ENCODE data around the gene DACT2. TPM values are rescaled to one million over a fixed set of nuclear protein-coding genes. Genes with fewer than 3 reads are reported as not detected.

The DACT2 gene
- total RNA-seq, 2 donors from 2014 or later: 16.6 to 39.9 TPM

DNA sequence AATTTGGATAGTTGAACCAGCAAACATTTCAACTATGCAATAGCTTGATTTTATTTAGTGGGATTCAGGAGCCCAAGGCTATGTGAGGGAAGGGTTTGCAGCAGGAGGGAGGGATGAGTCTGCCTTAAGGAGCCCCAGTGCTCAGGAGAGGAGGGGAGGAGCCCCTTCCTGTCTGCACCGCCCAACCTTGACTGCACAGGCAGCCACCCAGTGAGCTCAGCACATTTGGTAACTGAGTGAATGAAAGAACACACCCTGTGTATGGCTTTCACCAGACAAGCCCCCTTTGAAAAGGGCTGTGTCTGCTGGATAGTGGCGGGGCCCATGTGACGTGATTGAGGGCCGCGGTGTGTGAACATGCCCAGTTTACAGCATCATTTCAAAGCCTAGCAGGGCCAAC, 17.0 kb downstream of the DACT2 start:
- WGBS, 2 experiments (ENCODE audit: insufficient coverage in 1 of 2, insufficient read length in 1 of 2): 61 to 77% methylated on average over 3 to 5 of the region's 5 CpGs
- peak; percentile 73 for DNase-seq

GRCh38 chr6:168301648-168302398, 17.8 kb downstream of the DACT2 start:
- Mint-ChIP-seq H3K27me3 (ENCODE audit: insufficient read depth) (peaks cover 32% of the 10 kb centered on the region), H3K4me3 (peak overlapping the region; percentile 49), H3K27ac (peak overlapping the region; percentile 85), H3K36me3 (ENCODE audit: low read depth) (peaks cover 3% of the 10 kb centered on the region), H3K9me3 (no peaks in the 10 kb centered on the region), H3K4me1 (peaks cover 54% of the 10 kb centered on the region)
- H3K4me3 ChIP-seq (ENCODE audit: low read length): peak overlapping the region; percentile 66
- WGBS, 2 experiments (ENCODE audit: insufficient coverage in 1 of 2, insufficient read length in 1 of 2): 10 to 11% methylated on average over 11 to 16 of the region's 16 CpGs
- peak overlapping the region; percentile 49 for H3K9ac ChIP-seq (ENCODE audit: extremely low read depth, low read length, poor library complexity, severe bottlenecking)
- H3K36me3 ChIP-seq (ENCODE audit: control insufficient read depth, insufficient read depth, low read length): peaks cover 4% of the 10 kb centered on the region
- no peaks in the 10 kb centered on the region for H3K9me3 ChIP-seq (ENCODE audit: control insufficient read depth, low read length)
- TF ChIP-seq, protein P1, sequence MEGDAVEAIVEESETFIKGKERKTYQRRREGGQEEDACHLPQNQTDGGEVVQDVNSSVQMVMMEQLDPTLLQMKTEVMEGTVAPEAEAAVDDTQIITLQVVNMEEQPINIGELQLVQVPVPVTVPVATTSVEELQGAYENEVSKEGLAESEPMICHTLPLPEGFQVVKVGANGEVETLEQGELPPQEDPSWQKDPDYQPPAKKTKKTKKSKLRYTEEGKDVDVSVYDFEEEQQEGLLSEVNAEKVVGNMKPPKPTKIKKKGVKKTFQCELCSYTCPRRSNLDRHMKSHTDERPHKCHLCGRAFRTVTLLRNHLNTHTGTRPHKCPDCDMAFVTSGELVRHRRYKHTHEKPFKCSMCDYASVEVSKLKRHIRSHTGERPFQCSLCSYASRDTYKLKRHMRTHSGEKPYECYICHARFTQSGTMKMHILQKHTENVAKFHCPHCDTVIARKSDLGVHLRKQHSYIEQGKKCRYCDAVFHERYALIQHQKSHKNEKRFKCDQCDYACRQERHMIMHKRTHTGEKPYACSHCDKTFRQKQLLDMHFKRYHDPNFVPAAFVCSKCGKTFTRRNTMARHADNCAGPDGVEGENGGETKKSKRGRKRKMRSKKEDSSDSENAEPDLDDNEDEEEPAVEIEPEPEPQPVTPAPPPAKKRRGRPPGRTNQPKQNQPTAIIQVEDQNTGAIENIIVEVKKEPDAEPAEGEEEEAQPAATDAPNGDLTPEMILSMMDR (conservative IDR thresholded peaks at IDR 0.05): no peak
- H3K4me1 ChIP-seq (ENCODE audit: control insufficient read depth, insufficient read depth, low read length): peaks cover 11% of the 10 kb centered on the region
- DNase-seq: peak; percentile 89
- H3K27me3 ChIP-seq (ENCODE audit: control insufficient read depth, insufficient read depth, low read length, poor library complexity, severe bottlenecking): no peaks in the 10 kb centered on the region
- peak overlapping the region; percentile 21 for H3K27ac ChIP-seq (ENCODE audit: low read depth, low read length)

More for the DNA sequence above, 17.0 kb downstream of the DACT2 start:
- Histone ChIP-seq H3K4me3 (ENCODE audit: low read length) (peak overlapping the region; percentile 66), H3K36me3 (ENCODE audit: control insufficient read depth, insufficient read depth, low read length) (peaks cover 11% of the 10 kb centered on the region), H3K4me1 (ENCODE audit: control insufficient read depth, insufficient read depth, low read length) (peaks cover 11% of the 10 kb centered on the region), H3K9ac (ENCODE audit: extremely low read depth, low read length, poor library complexity, severe bottlenecking) (no peak overlapping the region), H3K27me3 (ENCODE audit: control insufficient read depth, insufficient read depth, low read length, poor library complexity, severe bottlenecking) (no peaks in the 10 kb centered on the region), H3K27ac (ENCODE audit: low read depth, low read length) (no peak overlapping the region), H3K9me3 (ENCODE audit: control insufficient read depth, low read length) (no peaks in the 10 kb centered on the region)
- no peaks in the 10 kb centered on the region for H3K9me3 Mint-ChIP-seq
- H3K36me3 Mint-ChIP-seq (ENCODE audit: low read depth): peaks cover 8% of the 10 kb centered on the region
- TF ChIP-seq, protein P1 (conservative IDR thresholded peaks at IDR 0.05): no peak
- peak overlapping the region; percentile 49 for H3K4me3 Mint-ChIP-seq
- peak overlapping the region; percentile 85 for H3K27ac Mint-ChIP-seq
- peaks cover 47% of the 10 kb centered on the region for H3K4me1 Mint-ChIP-seq
- peaks cover 28% of the 10 kb centered on the region for H3K27me3 Mint-ChIP-seq (ENCODE audit: insufficient read depth)

DNA sequence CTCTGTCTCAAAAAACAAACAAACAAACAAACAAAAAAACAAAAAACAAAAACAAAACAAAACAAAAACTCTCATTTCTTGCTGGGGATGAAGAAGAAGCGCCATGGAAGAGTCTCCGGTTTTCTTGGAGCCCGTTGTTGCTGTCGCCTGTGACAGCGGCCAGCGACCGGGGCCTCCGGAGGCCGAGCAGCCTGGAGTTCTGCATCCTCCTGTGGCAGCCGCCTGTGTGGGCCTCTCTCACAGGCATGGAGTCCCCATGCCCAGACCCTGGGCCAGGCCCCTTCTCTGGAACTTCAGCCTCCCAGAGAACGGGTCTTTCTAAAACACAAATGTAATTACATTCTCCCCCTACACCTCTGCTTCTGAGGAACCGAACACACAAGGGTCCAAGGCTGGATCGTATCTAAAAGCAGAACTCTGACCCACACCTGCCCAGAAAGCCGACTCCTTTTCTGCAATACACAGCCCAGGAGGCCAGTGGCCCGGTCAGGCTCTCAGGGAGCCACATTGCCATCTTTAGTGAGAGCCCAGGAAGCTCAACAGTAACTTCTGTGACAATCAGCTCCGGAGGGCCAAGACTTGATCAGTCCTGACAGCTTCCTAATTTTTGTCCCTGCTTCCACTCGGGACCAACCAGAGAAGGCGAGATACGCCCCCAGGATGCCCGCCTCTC, 18.5 kb downstream of the DACT2 start:
- peak overlapping the region; percentile 66 for H3K4me3 ChIP-seq (ENCODE audit: low read length)
- no peaks in the 10 kb centered on the region for H3K9me3 Mint-ChIP-seq
- no peaks in the 10 kb centered on the region for H3K27me3 ChIP-seq (ENCODE audit: control insufficient read depth, insufficient read depth, low read length, poor library complexity, severe bottlenecking)

More for the DNA sequence above, 18.5 kb downstream of the DACT2 start:
- Mint-ChIP-seq H3K4me3 (peak overlapping the region; percentile 49), H3K27me3 (ENCODE audit: insufficient read depth) (peaks cover 36% of the 10 kb centered on the region), H3K4me1 (peaks cover 56% of the 10 kb centered on the region), H3K27ac (peak overlapping the region; percentile 85), H3K36me3 (ENCODE audit: low read depth) (no peaks in the 10 kb centered on the region)
- 56 to 73% methylated on average over 7 to 20 of the region's 20 CpGs for WGBS, 2 experiments (ENCODE audit: insufficient coverage in 1 of 2, insufficient read length in 1 of 2)
- Histone ChIP-seq H3K9ac (ENCODE audit: extremely low read depth, low read length, poor library complexity, severe bottlenecking) (peak overlapping the region; percentile 49), H3K4me1 (ENCODE audit: control insufficient read depth, insufficient read depth, low read length) (peaks cover 11% of the 10 kb centered on the region), H3K36me3 (ENCODE audit: control insufficient read depth, insufficient read depth, low read length) (no peaks in the 10 kb centered on the region), H3K27ac (ENCODE audit: low read depth, low read length) (no peak overlapping the region), H3K9me3 (ENCODE audit: control insufficient read depth, low read length) (no peaks in the 10 kb centered on the region)
- no peak for DNase-seq
- TF ChIP-seq, protein P1 (conservative IDR thresholded peaks at IDR 0.05): no peak

Data from endodermal cell (in vitro differentiated cells).